ENCODE results near the gene PNRC2. TPM values are rescaled to one million over a fixed set of nuclear protein-coding genes. Genes with fewer than 3 reads are reported as not detected.
A peak's percentile ranks its signal among the peaks of the same experiment; 100 is the strongest.

PNRC2 gene
- total and polyA plus RNA-seq, 10 of the 15 experiments (the other 5 are each of a cell fraction or from before 2014, with no cell fraction given): 106 to 205 (median 163) TPM

GRCh38 chr1:23913212-23913880 lies 46.3 kb upstream of the PNRC2 start, which contains the start of gene CNR2 (continued):
- TF ChIP-seq CEBPB (IDR thresholded peaks at IDR 0.05; ENCODE audit: borderline replicate concordance in 1 of 2, low read depth in 2 of 2, low read length in 2 of 2): no peak
- TF ChIP-seq POU2F2 (IDR thresholded peaks at IDR 0.05; ENCODE audit: borderline replicate concordance, low read depth, low read length): peak; percentile 61; the same call in 1 of the 3 replicates
- TF ChIP-seq SP1 (IDR thresholded peaks at IDR 0.05; ENCODE audit: low read depth, low read length): peak; percentile 10
- TF ChIP-seq HCFC1 (IDR thresholded peaks at IDR 0.05; ENCODE audit: low read length): no peak
- no peak for TF ChIP-seq RFX5 (IDR thresholded peaks at IDR 0.05; ENCODE audit: low read depth, low read length)
- TF ChIP-seq SMAD1 (IDR thresholded peaks at IDR 0.05; ENCODE audit: low read depth, partially characterized antibody): no peak
- 0 out of 2 replicates have a peak, but pooled peaks have one; percentile 14 for TF ChIP-seq NR2F1 (conservative IDR thresholded peaks at IDR 0.05)
- no peak for TF ChIP-seq ZNF384 (IDR thresholded peaks at IDR 0.05; ENCODE audit: borderline replicate concordance, low read depth, low read length)
- TF ChIP-seq NRF1 (conservative IDR thresholded peaks at IDR 0.05; ENCODE audit: low read depth, low read length): no peak
- no peak for TF ChIP-seq ZSCAN29 (IDR thresholded peaks at IDR 0.05)
- peak; percentile 27 to 42; a peak in 1 of 4 replicates for TF ChIP-seq IKZF2 (IDR thresholded peaks at IDR 0.05)
- no peak for TF ChIP-seq CBX5 (IDR thresholded peaks at IDR 0.05; ENCODE audit: low read depth)
- TF ChIP-seq MAX (IDR thresholded peaks at IDR 0.05; ENCODE audit: low read depth, low read length): no peak
- no peak for TF ChIP-seq LARP7 (IDR thresholded peaks at IDR 0.05)
- no peak for TF ChIP-seq IRF4 (IDR thresholded peaks at IDR 0.05; ENCODE audit: low read depth, low read length)
- TF ChIP-seq EZH2 (IDR thresholded peaks at IDR 0.05; ENCODE audit: borderline replicate concordance, control insufficient read depth, low read depth, low read length): no peak
- TF ChIP-seq PAX5 (IDR thresholded peaks at IDR 0.05; ENCODE audit: borderline replicate concordance, low read depth, low read length): peak; percentile 62; the same call in 1 of the 2 replicates
- TF ChIP-seq ELK1 (IDR thresholded peaks at IDR 0.05; ENCODE audit: low read depth, low read length): no peak
- no peak for TF ChIP-seq EGR1 (IDR thresholded peaks at IDR 0.05; ENCODE audit: borderline replicate concordance in 1 of 2, low read depth in 2 of 2, low read length in 2 of 2)
- no peak for TF ChIP-seq NFIC (IDR thresholded peaks at IDR 0.05; ENCODE audit: low read depth, low read length)
- no peak for TF ChIP-seq BCL11A (IDR thresholded peaks at IDR 0.05; ENCODE audit: low read depth, low read length)
- no peak for TF ChIP-seq ZBED1 (IDR thresholded peaks at IDR 0.05; ENCODE audit: borderline replicate concordance)
- no peak for TF ChIP-seq RELA (IDR thresholded peaks at IDR 0.05; ENCODE audit: borderline replicate concordance, partially characterized antibody)
- TF ChIP-seq FOXM1 (IDR thresholded peaks at IDR 0.05; ENCODE audit: low read depth, low read length): no peak
- no peak for TF ChIP-seq NR2C2 (IDR thresholded peaks at IDR 0.05; ENCODE audit: borderline replicate concordance, control insufficient read depth, insufficient read length, low read depth)
- TF ChIP-seq HDAC6 (IDR thresholded peaks at IDR 0.05; ENCODE audit: unreplicated experiment): no peak
- TF ChIP-seq JUND (IDR thresholded peaks at IDR 0.05; ENCODE audit: low read depth, low read length): no peak
- TF ChIP-seq ASH2L (IDR thresholded peaks at IDR 0.05; ENCODE audit: borderline replicate concordance, low read depth): no peak
- no peak for TF ChIP-seq JUNB (IDR thresholded peaks at IDR 0.05)
- no peak for TF ChIP-seq USF2 (IDR thresholded peaks at IDR 0.05; ENCODE audit: borderline replicate concordance, low read depth, low read length)
- no peak for TF ChIP-seq RUNX3 (IDR thresholded peaks at IDR 0.05; ENCODE audit: low read length)
- no peak for TF ChIP-seq RAD21 (IDR thresholded peaks at IDR 0.05; ENCODE audit: insufficient read depth, low read depth, low read length)
- TF ChIP-seq PAX8 (IDR thresholded peaks at IDR 0.05): no peak
- TF ChIP-seq RBBP5 (conservative IDR thresholded peaks at IDR 0.05): no peak
